DND-41 (cell line): ENCODE results near the gene HOXA9.

Experiments used
- ATAC-seq: fragments of 200-7000 bp; cut with Tn5 transposase; 3 replicates; pipeline ENCODE4 v1.9.1; 2021; ENCODE audit warnings: low read depth; ENCODE audit not compliant: insufficient read depth
- DNase-seq: peaks from one replicate; pipeline ENCODE4 v3.0.0-alpha.2; 2020
- H2AFZ ChIP-seq: 2 replicates; pipeline ENCODE4 v1.6.0; 2012; ENCODE audit warnings: low read depth, low read length
- H3K27ac ChIP-seq: 2 replicates; pipeline ENCODE4 v1.5.1; 2012; ENCODE audit warnings: low read length, inconsistent platforms
- H3K27me3 ChIP-seq: fragments of 200-600 bp; sonication (generic); 2 replicates; pipeline ENCODE4 v1.6.0; 2012; ENCODE audit warnings: low read length, mild to moderate bottlenecking, inconsistent platforms; ENCODE audit not compliant: insufficient read depth, poor library complexity
- H3K36me3 ChIP-seq: 2 replicates; pipeline ENCODE4 v1.5.1; 2012; ENCODE audit warnings: low read length, inconsistent platforms; ENCODE audit not compliant: insufficient read depth
- H3K4me1 ChIP-seq: 2 replicates; pipeline ENCODE4 v1.5.1; 2012; ENCODE audit warnings: mild to moderate bottlenecking, low read length; ENCODE audit not compliant: insufficient read depth
- H3K4me2 ChIP-seq: 2 replicates; pipeline ENCODE4 v1.6.0; 2012; ENCODE audit warnings: mild to moderate bottlenecking, moderate library complexity, low read length, inconsistent platforms; ENCODE audit not compliant: insufficient read depth
- H3K4me3 ChIP-seq, 2 experiments: fragments of 200-600 bp in 1 of 2; shearing (Covaris generic) in 1 of 2; 2 replicates each; pipeline ENCODE4 v1.5.1; 2012 to 2016; ENCODE audit warnings: inconsistent platforms in 2 of 2, low read length in 2 of 2, mild to moderate bottlenecking in 2 of 2, low read depth in 1 of 2, moderate library complexity in 1 of 2
- H3K79me2 ChIP-seq: 2 replicates; pipeline ENCODE4 v1.6.0; 2012; ENCODE audit warnings: low read length, inconsistent platforms; ENCODE audit not compliant: insufficient read depth
- H3K9ac ChIP-seq: 2 replicates; pipeline ENCODE4 v1.6.0; 2012; ENCODE audit warnings: low read depth, mild to moderate bottlenecking, inconsistent platforms, low read length, moderate library complexity
- H3K9me3 ChIP-seq: 2 replicates; pipeline ENCODE4 v1.5.1; 2012; ENCODE audit warnings: low read length, moderate library complexity, mild to moderate bottlenecking, inconsistent platforms; ENCODE audit not compliant: insufficient read depth, severe bottlenecking
- H4K20me1 ChIP-seq: 2 replicates; pipeline ENCODE4 v1.6.0; 2012; ENCODE audit warnings: low read length; ENCODE audit not compliant: insufficient read depth
- CTCF ChIP-seq: IDR thresholded peaks from 2 replicates; pipeline ENCODE4 v1.5.1; 2012; ENCODE audit warnings: borderline replicate concordance, low read length, moderate library complexity, mild to moderate bottlenecking; ENCODE audit not compliant: poor library complexity, severe bottlenecking; ENCODE audit errors: extremely low read depth
- EZH2 ChIP-seq: IDR thresholded peaks from 3 replicates; pipeline ENCODE4 v1.6.1; 2012; ENCODE audit warnings: borderline replicate concordance, low read depth, mild to moderate bottlenecking, moderate library complexity, low read length, inconsistent platforms; ENCODE audit not compliant: severe bottlenecking

HOXA9 gene

GRCh38 chr7:27138472-27138871, 26.9 kb downstream of the HOXA9 start:
- no peak overlapping the region for H2AFZ ChIP-seq
- H3K27ac ChIP-seq = no peak overlapping the region
- TF ChIP-seq EZH2 = no peak
- no peak for TF ChIP-seq CTCF
- DNase-seq = no peak
- ATAC-seq = no peak
- no peak overlapping the region for H3K4me3 ChIP-seq
- no peaks in the 10 kb centered on the region for H3K4me1 ChIP-seq
- H3K4me2 ChIP-seq = no peak overlapping the region
- H4K20me1 ChIP-seq = no peaks in the 10 kb centered on the region
- H3K36me3 ChIP-seq = peaks cover 3% of the 10 kb centered on the region; the same call in 1 of the 2 replicates
- H3K9me3 ChIP-seq = no peaks in the 10 kb centered on the region
- H3K79me2 ChIP-seq = no peaks in the 10 kb centered on the region
- H3K9ac ChIP-seq = no peak overlapping the region
- peaks cover 5% of the 10 kb centered on the region for H3K27me3 ChIP-seq

- Histone ChIP-seq H3K36me3 (peaks cover 1% of the 10 kb centered on the region; the same call in 1 of the 2 replicates), H2AFZ (no peak overlapping the region), H3K9me3 (no peaks in the 10 kb centered on the region), H3K4me3 (no peak overlapping the region), H3K4me1 (no peaks in the 10 kb centered on the region), H3K27ac (no peak overlapping the region), H3K4me2 (no peak overlapping the region), H3K27me3 (peaks cover 5% of the 10 kb centered on the region), H3K79me2 (no peaks in the 10 kb centered on the region), H3K9ac (no peak overlapping the region), H4K20me1 (no peaks in the 10 kb centered on the region)
- no peak for ATAC-seq
- DNase-seq = no peak
- TF ChIP-seq CTCF = no peak
- no peak for TF ChIP-seq EZH2
Measured at GRCh38 chr7:27137640-27138315, 27.6 kb downstream of the HOXA9 start.

- H3K79me2 ChIP-seq = no peaks in the 10 kb centered on the region
- ATAC-seq (no peak), DNase-seq (no peak)
- no peak overlapping the region for H3K9ac ChIP-seq
- H4K20me1 ChIP-seq = no peaks in the 10 kb centered on the region
- no peak overlapping the region for H3K4me2 ChIP-seq
- no peak overlapping the region for H3K27ac ChIP-seq
- no peaks in the 10 kb centered on the region for H3K4me1 ChIP-seq
- H3K4me3 ChIP-seq = no peak overlapping the region
- TF ChIP-seq CTCF = no peak
- TF ChIP-seq EZH2 = no peak
- no peaks in the 10 kb centered on the region for H3K36me3 ChIP-seq
- H2AFZ ChIP-seq = no peak overlapping the region
- peaks cover 5% of the 10 kb centered on the region for H3K27me3 ChIP-seq
- H3K9me3 ChIP-seq = no peaks in the 10 kb centered on the region
Measured at GRCh38 chr7:27134392-27134791, 30.9 kb downstream of the HOXA9 start.
